Panc1 (cell line): ENCODE data around the gene GABRG3. TPM values are rescaled to one million over a fixed set of nuclear protein-coding genes. Genes with fewer than 3 reads are reported as not detected.

ENCODE experiments used
- ATAC-seq: fragments of 200-7000 bp; cut with Tn5 transposase; 2 replicates; pipeline ENCODE4 v1.9.1; 2020; ENCODE audit warnings: mild to moderate bottlenecking, moderate library complexity
- BruUV-seq: library from RNA; stranded (reverse); fragments of 400-500 nt; replicated peaks from 2 replicates; lab custom pipeline; 2021; lab: Mats Ljungman, UMichigan
- CTCF ChIA-PET: fragments of 300-600 bp; sonication (Branson Sonifier 250); formaldehyde crosslinking; loops from one replicate; lab custom pipeline; 2022; ENCODE audit warnings: antibody characterized with exemption; lab: Charles Lee
- POLR2A ChIA-PET: fragments of 300-600 bp; sonication (Branson Sonifier 250); formaldehyde crosslinking; loops from one replicate; lab custom pipeline; 2022; ENCODE audit warnings: antibody characterized with exemption; lab: Charles Lee
- DNase-seq: peaks from one replicate; pipeline ENCODE4 v3.0.0-alpha.2; 2010; ENCODE audit warnings: low read depth, low spot score
- H3K27ac ChIP-seq: 2 replicates; pipeline ENCODE4 v1.5.1; 2011; ENCODE audit warnings: mild to moderate bottlenecking, low read length, inconsistent platforms
- H3K27me3 ChIP-seq: fragments of 200-500 bp; sonication (Bioruptor generic); 2 replicates; pipeline ENCODE4 v1.6.0; 2014; ENCODE audit warnings: low read length, inconsistent platforms; ENCODE audit not compliant: control insufficient read depth, insufficient read depth
- H3K36me3 ChIP-seq: fragments of 200-500 bp; sonication (Bioruptor generic); 2 replicates; pipeline ENCODE4 v1.5.1; 2014; ENCODE audit warnings: inconsistent platforms, mild to moderate bottlenecking, low read length, moderate library complexity; ENCODE audit not compliant: control insufficient read depth, insufficient read depth
- H3K4me1 ChIP-seq: 2 replicates; pipeline ENCODE4 v1.5.1; 2011; ENCODE audit warnings: inconsistent platforms, mild to moderate bottlenecking, low read length, moderate library complexity; ENCODE audit not compliant: control insufficient read depth, insufficient read depth
- H3K4me3 ChIP-seq, 2 experiments: 2 replicates each; pipeline ENCODE4 v1.5.1; 2011 to 2012; ENCODE audit warnings: low read depth in 2 of 2, low read length in 2 of 2, mild to moderate bottlenecking in 2 of 2, inconsistent platforms in 1 of 2, moderate library complexity in 1 of 2
- H3K9me3 ChIP-seq: fragments of 200-500 bp; sonication (Bioruptor generic); 2 replicates; pipeline ENCODE4 v1.5.1; 2014; ENCODE audit warnings: low read depth, mild to moderate bottlenecking, inconsistent platforms, low read length, moderate library complexity; ENCODE audit not compliant: control insufficient read depth, insufficient read depth
- CTCF ChIP-seq: fragments of 450-650 bp; IDR thresholded peaks from 2 replicates; pipeline ENCODE4 v1.5.1; 2017; ENCODE audit warnings: mild to moderate bottlenecking
- POLR2AphosphoS5 ChIP-seq: IDR thresholded peaks from 2 replicates; pipeline ENCODE4 v1.6.1; 2012; ENCODE audit warnings: mild to moderate bottlenecking, low read depth, low read length, moderate library complexity
- SIN3A ChIP-seq: IDR thresholded peaks from 2 replicates; pipeline ENCODE4 v1.6.1; 2012; ENCODE audit warnings: low read depth, mild to moderate bottlenecking, low read length, moderate library complexity, borderline replicate concordance; ENCODE audit not compliant: insufficient read depth
- TCF7L2 ChIP-seq: IDR thresholded peaks from 2 replicates; pipeline ENCODE4 v1.6.1; 2011; ENCODE audit warnings: mild to moderate bottlenecking, low read depth, low read length, inconsistent platforms
- in situ Hi-C: cut with HindIII; loops from 2 replicates; pipeline ENCODE4 v1.10.0; 2016; ENCODE audit warnings: low sequenced_read_pairs, low pct_unique_long_range_greater_than_20kb
- intact Hi-C: fragments of 100-400 bp; cut with micrococcal nuclease; formaldehyde crosslinking; loops from one replicate; pipeline ENCODE4 v1.10.0; 2022; ENCODE audit not compliant: unreplicated experiment
- total RNA-seq: library from RNA; stranded (reverse); gene quantifications from one replicate; pipeline ENCODE4 v1.2.1, GENCODE V29; 2021; ENCODE audit not compliant: unreplicated experiment
- TF ChIP-seq, protein P1 (sequence below), 2 experiments: IDR thresholded peaks; 2 replicates each; pipeline ENCODE4 v1.6.1; 2011 to 2012; ENCODE audit warnings: low read depth in 2 of 2, control low read depth in 1 of 2, low read length in 1 of 2, mild to moderate bottlenecking in 1 of 2, moderate library complexity in 1 of 2; ENCODE audit not compliant: insufficient read depth in 1 of 2

GABRG3 gene
- total RNA-seq, 1 experiment from 2014 or later: not detected

DNA sequence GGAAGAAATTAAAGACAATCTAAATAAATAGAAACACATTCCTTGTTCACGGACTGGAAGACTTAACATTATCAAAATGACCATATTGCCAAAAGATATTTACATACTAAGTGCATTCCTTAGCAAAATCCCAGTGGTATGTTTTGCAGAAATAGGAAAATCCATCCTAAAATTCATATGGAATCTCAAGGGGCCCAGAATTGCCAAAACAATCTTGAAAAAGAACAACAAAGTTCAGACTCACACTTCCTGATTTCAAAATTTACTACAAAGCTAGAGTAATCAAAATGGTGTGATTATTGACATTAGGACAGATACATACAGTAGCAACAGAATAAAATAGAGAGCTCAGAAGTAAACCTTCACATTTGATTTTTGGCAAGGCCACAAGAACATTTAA, 612.7 kb downstream of the GABRG3 start:
- intact Hi-C loops: no loop called here

GRCh38 chr15:27585041-27585640, 614.2 kb downstream of the GABRG3 start:
- CTCF ChIA-PET: no interaction called here
- Histone ChIP-seq H3K9me3 (no peaks in the 10 kb centered on the region; the same call in 1 of the 2 replicates), H3K4me1 (no peaks in the 10 kb centered on the region), H3K27me3 (no peaks in the 10 kb centered on the region), H3K4me3 (no peak overlapping the region), H3K27ac (no peak overlapping the region), H3K36me3 (no peaks in the 10 kb centered on the region)
- in situ Hi-C loops: no loop called here
- TF ChIP-seq CTCF: no peak
- TF ChIP-seq SIN3A: no peak
- TF ChIP-seq TCF7L2: no peak
- TF ChIP-seq POLR2AphosphoS5: no peak
- BruUV-seq: no TSS peak
- DNase-seq (no peak), ATAC-seq (no peak)
- intact Hi-C loops: no loop called here
- POLR2A ChIA-PET: no interaction called here

More for the DNA sequence above, 612.7 kb downstream of the GABRG3 start:
- POLR2A ChIA-PET: no interaction called here
- ATAC-seq (no peak), DNase-seq (no peak)
- no TSS peak for BruUV-seq
- in situ Hi-C loops: no loop called here
- H3K4me1 ChIP-seq: no peaks in the 10 kb centered on the region
- H3K27me3 ChIP-seq: no peaks in the 10 kb centered on the region
- CTCF ChIA-PET: no interaction called here
- TF ChIP-seq, protein P1, sequence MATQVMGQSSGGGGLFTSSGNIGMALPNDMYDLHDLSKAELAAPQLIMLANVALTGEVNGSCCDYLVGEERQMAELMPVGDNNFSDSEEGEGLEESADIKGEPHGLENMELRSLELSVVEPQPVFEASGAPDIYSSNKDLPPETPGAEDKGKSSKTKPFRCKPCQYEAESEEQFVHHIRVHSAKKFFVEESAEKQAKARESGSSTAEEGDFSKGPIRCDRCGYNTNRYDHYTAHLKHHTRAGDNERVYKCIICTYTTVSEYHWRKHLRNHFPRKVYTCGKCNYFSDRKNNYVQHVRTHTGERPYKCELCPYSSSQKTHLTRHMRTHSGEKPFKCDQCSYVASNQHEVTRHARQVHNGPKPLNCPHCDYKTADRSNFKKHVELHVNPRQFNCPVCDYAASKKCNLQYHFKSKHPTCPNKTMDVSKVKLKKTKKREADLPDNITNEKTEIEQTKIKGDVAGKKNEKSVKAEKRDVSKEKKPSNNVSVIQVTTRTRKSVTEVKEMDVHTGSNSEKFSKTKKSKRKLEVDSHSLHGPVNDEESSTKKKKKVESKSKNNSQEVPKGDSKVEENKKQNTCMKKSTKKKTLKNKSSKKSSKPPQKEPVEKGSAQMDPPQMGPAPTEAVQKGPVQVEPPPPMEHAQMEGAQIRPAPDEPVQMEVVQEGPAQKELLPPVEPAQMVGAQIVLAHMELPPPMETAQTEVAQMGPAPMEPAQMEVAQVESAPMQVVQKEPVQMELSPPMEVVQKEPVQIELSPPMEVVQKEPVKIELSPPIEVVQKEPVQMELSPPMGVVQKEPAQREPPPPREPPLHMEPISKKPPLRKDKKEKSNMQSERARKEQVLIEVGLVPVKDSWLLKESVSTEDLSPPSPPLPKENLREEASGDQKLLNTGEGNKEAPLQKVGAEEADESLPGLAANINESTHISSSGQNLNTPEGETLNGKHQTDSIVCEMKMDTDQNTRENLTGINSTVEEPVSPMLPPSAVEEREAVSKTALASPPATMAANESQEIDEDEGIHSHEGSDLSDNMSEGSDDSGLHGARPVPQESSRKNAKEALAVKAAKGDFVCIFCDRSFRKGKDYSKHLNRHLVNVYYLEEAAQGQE (IDR thresholded peaks at IDR 0.05; ENCODE audit: insufficient read depth in 1 of 2, low read depth in 2 of 2, low read length in 1 of 2): no peak
- TF ChIP-seq TCF7L2: no peak
- no peak for TF ChIP-seq SIN3A
- TF ChIP-seq CTCF: no peak
- TF ChIP-seq POLR2AphosphoS5: no peak
- H3K9me3 ChIP-seq: no peaks in the 10 kb centered on the region; the same call in 1 of the 2 replicates
- H3K27ac ChIP-seq: no peak overlapping the region
- H3K4me3 ChIP-seq: no peak overlapping the region
- H3K36me3 ChIP-seq: no peaks in the 10 kb centered on the region
